ENCODE results near the gene LOXL4.
"Not testable (repeated sequence)": the region's sequence is repeated elsewhere in the genome, so short reads cannot be mapped to it uniquely, and the experiment has no call there.

LOXL4 gene

GRCh38 chr10:98244141-98244540 lies 23.9 kb downstream of the LOXL4 start:
- no peak for DNase-seq (ENCODE audit: low read depth)

- DNase-seq (ENCODE audit: low read depth) = peak; percentile 45
Observed at GRCh38 chr10:98242823-98243222, 25.2 kb downstream of the LOXL4 start.

GRCh38 chr10:98240524-98240923 lies 27.5 kb downstream of the LOXL4 start:
- DNase-seq (ENCODE audit: low read depth) = no peak

GRCh38 chr10:98238391-98238790 lies 29.6 kb downstream of the LOXL4 start:
- no peak for DNase-seq (ENCODE audit: low read depth)

GRCh38 chr10:98236862-98237261 lies 31.1 kb downstream of the LOXL4 start:
- no peak for DNase-seq (ENCODE audit: low read depth)

- DNase-seq (ENCODE audit: low read depth) = no peak
Observed at GRCh38 chr10:98235846-98236245, 32.1 kb downstream of the LOXL4 start.

GRCh38 chr10:98231417-98231816 lies 36.6 kb downstream of the LOXL4 start:
- DNase-seq (ENCODE audit: low read depth) = no peak

- not testable (repeated sequence) for DNase-seq (ENCODE audit: low read depth)
Observed at GRCh38 chr10:98228266-98228665, 39.7 kb downstream of the LOXL4 start.

GRCh38 chr10:98227713-98228112 lies 40.3 kb downstream of the LOXL4 start:
- DNase-seq (ENCODE audit: low read depth) = not testable (repeated sequence)

- no peak for DNase-seq (ENCODE audit: low read depth)
Observed at GRCh38 chr10:98226508-98227144, 41.4 kb downstream of the LOXL4 start.

GRCh38 chr10:98224996-98225395 lies 43.0 kb downstream of the LOXL4 start:
- DNase-seq (ENCODE audit: low read depth) = no peak

GRCh38 chr10:98224509-98224908 lies 43.5 kb downstream of the LOXL4 start:
- peak; percentile 53 for DNase-seq (ENCODE audit: low read depth)

GRCh38 chr10:98223874-98224273 lies 44.1 kb downstream of the LOXL4 start:
- DNase-seq (ENCODE audit: low read depth) = no peak

GRCh38 chr10:98217801-98218200 lies 50.2 kb downstream of the LOXL4 start:
- DNase-seq (ENCODE audit: low read depth) = no peak

- no peak for DNase-seq (ENCODE audit: low read depth)
Observed at GRCh38 chr10:98215373-98215772, 52.6 kb downstream of the LOXL4 start.

GRCh38 chr10:98213740-98214139 lies 54.3 kb downstream of the LOXL4 start:
- no peak for DNase-seq (ENCODE audit: low read depth)

- no peak for DNase-seq (ENCODE audit: low read depth)
Observed at GRCh38 chr10:98212196-98212595, 55.8 kb downstream of the LOXL4 start.

GRCh38 chr10:98209441-98209840 lies 58.6 kb downstream of the LOXL4 start:
- no peak for DNase-seq (ENCODE audit: low read depth)

- peak; percentile 49 for DNase-seq (ENCODE audit: low read depth)
Observed at GRCh38 chr10:98208925-98209324, 59.1 kb downstream of the LOXL4 start.

GRCh38 chr10:98205351-98205750 lies 62.6 kb downstream of the LOXL4 start:
- DNase-seq (ENCODE audit: low read depth) = no peak

- DNase-seq (ENCODE audit: low read depth) = no peak
Observed at GRCh38 chr10:98202378-98202777, 65.6 kb downstream of the LOXL4 start.

- no peak for DNase-seq (ENCODE audit: low read depth)
Observed at GRCh38 chr10:98201760-98202159, 66.2 kb downstream of the LOXL4 start.

Data from ELR (cell line).